Measurements from ENCODE around the gene RPL18A. TPM values are rescaled to one million over a fixed set of nuclear protein-coding genes. Genes with fewer than 3 reads are reported as not detected.

The RPL18A gene
- total and polyA plus RNA-seq, 2 of the 13 experiments (the other 11 are each of a cell fraction or from before 2014, with no cell fraction given): 1,471 to 2,004 TPM

- Histone ChIP-seq H4K20me1 (ENCODE audit: insufficient read depth, low read length) (peaks cover 55% of the 10 kb centered on the region), H3K4me1 (ENCODE audit: insufficient read depth, low read length) (peaks cover 35% of the 10 kb centered on the region), H3K4me3 (replicated peaks in 1 of 3; ENCODE audit: insufficient read depth in 1 of 3, low read depth in 2 of 3, low read length in 3 of 3) (peak overlapping the region; percentile 91 to 97 (median 96)), H3K27me3 (ENCODE audit: control insufficient read depth in 1 of 2, insufficient read depth in 2 of 2, low read length in 2 of 2) (no peaks in the 10 kb centered on the region; a peak in 1 of 5 replicates), H2AFZ (ENCODE audit: low read length) (no peak overlapping the region), H3K36me3 (replicated peaks in 1 of 2; ENCODE audit: control insufficient read depth in 1 of 2, insufficient read depth in 2 of 2, low read length in 2 of 2) (peaks cover 14 to 33% of the 10 kb centered on the region in 2 experiments), H3K79me2 (ENCODE audit: insufficient read depth, low read length) (peaks cover 27% of the 10 kb centered on the region), H3K9ac (ENCODE audit: insufficient read depth, low read depth, low read length) (peak overlapping the region; percentile 99), H3K9me3 (ENCODE audit: low read length) (no peaks in the 10 kb centered on the region), H3K4me2 (ENCODE audit: low read depth, low read length) (peak overlapping the region; percentile 82), H3K27ac (ENCODE audit: extremely low read length, insufficient read depth, low read length) (peak overlapping the region; percentile 82)
- no peak for FAIRE-seq
- in situ Hi-C loops (cut with HindIII; ENCODE audit: extremely low pct_ligation_motif_present, low pct_unique_long_range_greater_than_20kb): no loop called here
- no TSS peak for BruUV-seq (replicated peaks)
- ChIA-PET CTCF (ENCODE audit: low intra/inter-chr PET ratio, low total read pairs) (no interaction called here), POLR2A (interaction anchor here (1.2 to 1.6 kb wide), 3 partner anchors 15 to 256 kb away, joined by 3 to 4 read pairs (median 3); no protein-coding TSS in a partner anchor)
- intact Hi-C loops (cut with micrococcal nuclease; ENCODE audit: unreplicated experiment): no loop called here
- WGBS (ENCODE audit: low lambda C conversion rate): 72% methylated on average over 8 of the region's 23 CpGs
- no peak for DNase-seq (ENCODE audit: low spot score)
- no peak for ATAC-seq
- peak; percentile 35 to 38; a peak in 1 of 4 replicates for TF ChIP-seq POLR2A (IDR thresholded peaks at IDR 0.05; ENCODE audit: insufficient read depth in 1 of 2, low read depth in 2 of 2, low read length in 2 of 2)
- TF ChIP-seq U2AF2 (IDR thresholded peaks at IDR 0.05; ENCODE audit: low read depth, low read length): no peak
- TF ChIP-seq, protein P1, sequence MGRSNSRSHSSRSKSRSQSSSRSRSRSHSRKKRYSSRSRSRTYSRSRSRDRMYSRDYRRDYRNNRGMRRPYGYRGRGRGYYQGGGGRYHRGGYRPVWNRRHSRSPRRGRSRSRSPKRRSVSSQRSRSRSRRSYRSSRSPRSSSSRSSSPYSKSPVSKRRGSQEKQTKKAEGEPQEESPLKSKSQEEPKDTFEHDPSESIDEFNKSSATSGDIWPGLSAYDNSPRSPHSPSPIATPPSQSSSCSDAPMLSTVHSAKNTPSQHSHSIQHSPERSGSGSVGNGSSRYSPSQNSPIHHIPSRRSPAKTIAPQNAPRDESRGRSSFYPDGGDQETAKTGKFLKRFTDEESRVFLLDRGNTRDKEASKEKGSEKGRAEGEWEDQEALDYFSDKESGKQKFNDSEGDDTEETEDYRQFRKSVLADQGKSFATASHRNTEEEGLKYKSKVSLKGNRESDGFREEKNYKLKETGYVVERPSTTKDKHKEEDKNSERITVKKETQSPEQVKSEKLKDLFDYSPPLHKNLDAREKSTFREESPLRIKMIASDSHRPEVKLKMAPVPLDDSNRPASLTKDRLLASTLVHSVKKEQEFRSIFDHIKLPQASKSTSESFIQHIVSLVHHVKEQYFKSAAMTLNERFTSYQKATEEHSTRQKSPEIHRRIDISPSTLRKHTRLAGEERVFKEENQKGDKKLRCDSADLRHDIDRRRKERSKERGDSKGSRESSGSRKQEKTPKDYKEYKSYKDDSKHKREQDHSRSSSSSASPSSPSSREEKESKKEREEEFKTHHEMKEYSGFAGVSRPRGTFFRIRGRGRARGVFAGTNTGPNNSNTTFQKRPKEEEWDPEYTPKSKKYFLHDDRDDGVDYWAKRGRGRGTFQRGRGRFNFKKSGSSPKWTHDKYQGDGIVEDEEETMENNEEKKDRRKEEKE (IDR thresholded peaks at IDR 0.05): no peak
- 0 out of 2 replicates have a peak, but pooled peaks have one; percentile 29 for TF ChIP-seq RBFOX2 (IDR thresholded peaks at IDR 0.05; ENCODE audit: low read depth, low read length)
- 0 out of 2 replicates have a peak, but pooled peaks have one; percentile 7 for TF ChIP-seq UBTF (CRISPR knock-in tag; IDR thresholded peaks at IDR 0.05)
- 0 out of 2 replicates have a peak, but pooled peaks have one; percentile 6 for TF ChIP-seq ZFP91 (CRISPR knock-in tag; IDR thresholded peaks at IDR 0.05; ENCODE audit: borderline replicate concordance)
- no peak for TF ChIP-seq THAP8 (CRISPR knock-in tag; IDR thresholded peaks at IDR 0.05; ENCODE audit: borderline replicate concordance)
- no peak for TF ChIP-seq POLR2AphosphoS2 (IDR thresholded peaks at IDR 0.05; ENCODE audit: low read depth, low read length)
- TF ChIP-seq, protein P2, sequence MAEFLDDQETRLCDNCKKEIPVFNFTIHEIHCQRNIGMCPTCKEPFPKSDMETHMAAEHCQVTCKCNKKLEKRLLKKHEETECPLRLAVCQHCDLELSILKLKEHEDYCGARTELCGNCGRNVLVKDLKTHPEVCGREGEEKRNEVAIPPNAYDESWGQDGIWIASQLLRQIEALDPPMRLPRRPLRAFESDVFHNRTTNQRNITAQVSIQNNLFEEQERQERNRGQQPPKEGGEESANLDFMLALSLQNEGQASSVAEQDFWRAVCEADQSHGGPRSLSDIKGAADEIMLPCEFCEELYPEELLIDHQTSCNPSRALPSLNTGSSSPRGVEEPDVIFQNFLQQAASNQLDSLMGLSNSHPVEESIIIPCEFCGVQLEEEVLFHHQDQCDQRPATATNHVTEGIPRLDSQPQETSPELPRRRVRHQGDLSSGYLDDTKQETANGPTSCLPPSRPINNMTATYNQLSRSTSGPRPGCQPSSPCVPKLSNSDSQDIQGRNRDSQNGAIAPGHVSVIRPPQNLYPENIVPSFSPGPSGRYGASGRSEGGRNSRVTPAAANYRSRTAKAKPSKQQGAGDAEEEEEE (CRISPR knock-in tag; IDR thresholded peaks at IDR 0.05; ENCODE audit: borderline replicate concordance): no peak
These were observed 2.1 kb downstream of the RPL18A start for GRCh38 chr19:17861542-17862402.

Measured in HepG2 (cell line).